ENCODE data around the gene CPLX3.

- no peak for TF ChIP-seq CTCF (IDR thresholded peaks at IDR 0.05; ENCODE audit: poor library complexity)
- TF ChIP-seq EZH2phosphoT487 (IDR thresholded peaks at IDR 0.05; ENCODE audit: low read depth, severe bottlenecking, unreplicated experiment), result no peak
Measured at GRCh38 chr15:74783072-74783807, 43.2 kb upstream of the CPLX3 start.
